Hindlimb muscle (tissue), 1 donor: ENCODE results near the gene EGLN3. TPM values are rescaled to one million over a fixed set of nuclear protein-coding genes. Genes with fewer than 3 reads are reported as not detected.

Source experiments
- DNase-seq: peaks from one replicate; pipeline ENCODE4 v3.0.0-alpha.2; 2013
- polyA plus RNA-seq: library from polyadenylated mRNA; unstranded; fragments of 120-200 nt; gene quantifications from one replicate; pipeline ENCODE4 v1.2.1, GENCODE V29; 2013; ENCODE audit not compliant: insufficient read length

The EGLN3 gene
- polyA plus RNA-seq, 1 donor, result 69.6 TPM

DNA sequence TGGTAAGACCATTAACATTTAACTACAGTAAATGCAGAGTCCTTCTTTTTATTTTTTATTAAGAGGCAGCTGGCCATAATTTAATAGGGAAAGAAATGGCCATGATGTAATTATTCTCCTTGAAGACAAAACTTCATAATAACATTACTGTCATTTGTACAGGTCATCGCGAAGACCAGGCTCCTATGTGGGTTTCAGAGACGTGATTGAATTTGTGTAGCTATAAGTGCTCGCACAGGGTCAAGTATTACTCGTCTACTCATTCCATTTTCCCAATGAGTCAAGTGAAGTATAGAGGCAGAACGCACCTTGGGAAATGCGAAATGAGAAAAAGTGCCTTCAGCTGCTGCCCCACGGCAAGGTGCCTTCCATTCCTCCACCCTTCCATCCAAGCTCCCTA, 40.4 kb downstream of the EGLN3 start:
- DNase-seq, result no peak

DNA sequence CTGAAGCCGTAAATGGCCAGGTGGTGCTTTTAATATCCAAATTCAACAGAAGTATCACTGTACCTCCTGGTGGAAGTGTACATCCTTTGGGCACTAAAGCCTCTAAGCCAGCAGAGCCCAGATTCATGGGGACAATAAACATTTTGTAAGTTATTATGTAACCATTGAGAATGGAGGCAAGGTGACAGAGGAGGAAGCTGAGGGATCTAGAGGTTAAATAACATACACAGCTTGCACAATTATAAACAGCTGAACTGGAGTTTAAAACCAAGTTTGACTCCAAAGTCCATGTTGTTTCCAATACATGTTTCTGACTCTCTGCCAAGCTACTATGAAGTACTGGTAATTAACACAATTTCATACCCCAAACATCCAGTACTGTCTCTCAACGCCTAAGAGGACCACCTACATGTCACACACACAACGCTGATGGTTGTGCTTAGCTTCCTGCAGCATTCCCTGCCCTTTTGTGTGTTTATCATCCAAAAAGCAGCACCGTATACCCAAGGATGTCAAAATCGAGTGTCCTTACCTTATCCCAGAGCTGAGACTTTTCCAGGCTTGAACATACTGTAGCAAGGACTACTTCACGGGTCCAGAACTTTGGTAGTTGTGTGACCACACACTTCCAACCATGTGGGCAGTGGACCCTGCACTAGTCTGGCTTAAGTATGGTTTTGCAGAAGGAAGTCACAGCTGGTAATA, 41.3 kb downstream of the EGLN3 start:
- no peak for DNase-seq

DNA sequence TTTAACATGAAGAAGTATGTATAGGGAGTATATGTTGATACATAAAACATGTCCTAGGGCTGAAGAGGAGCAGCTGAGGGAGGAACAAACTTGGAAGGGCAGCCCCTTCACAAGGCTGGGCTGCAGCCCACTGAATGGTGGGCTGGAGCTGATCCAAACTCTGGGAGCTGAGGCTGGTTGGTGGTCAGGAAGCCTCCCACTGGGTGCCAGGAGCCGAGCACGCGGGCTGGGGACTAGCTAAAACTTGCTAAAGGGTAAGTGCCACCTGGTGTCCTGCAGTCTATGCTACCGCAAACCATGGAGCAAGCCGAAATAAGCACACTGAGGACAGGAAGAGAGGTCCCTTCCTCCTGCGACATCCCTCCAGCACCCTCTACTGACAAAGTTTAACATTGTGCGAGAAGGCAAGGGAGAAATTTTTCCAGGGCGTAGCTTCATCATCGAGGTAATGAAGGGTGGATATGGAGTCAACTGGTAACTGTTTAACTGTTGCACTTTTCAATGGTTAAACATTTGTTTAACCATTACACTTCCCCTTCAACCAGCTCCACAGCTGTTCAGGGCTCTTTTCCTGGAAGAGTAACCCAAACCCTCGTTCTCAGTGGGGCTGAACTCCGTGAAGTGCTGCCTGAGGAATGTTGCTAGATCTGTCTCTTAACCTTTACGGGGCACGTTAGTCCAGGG, 42.2 kb downstream of the EGLN3 start:
- no peak for DNase-seq

DNA sequence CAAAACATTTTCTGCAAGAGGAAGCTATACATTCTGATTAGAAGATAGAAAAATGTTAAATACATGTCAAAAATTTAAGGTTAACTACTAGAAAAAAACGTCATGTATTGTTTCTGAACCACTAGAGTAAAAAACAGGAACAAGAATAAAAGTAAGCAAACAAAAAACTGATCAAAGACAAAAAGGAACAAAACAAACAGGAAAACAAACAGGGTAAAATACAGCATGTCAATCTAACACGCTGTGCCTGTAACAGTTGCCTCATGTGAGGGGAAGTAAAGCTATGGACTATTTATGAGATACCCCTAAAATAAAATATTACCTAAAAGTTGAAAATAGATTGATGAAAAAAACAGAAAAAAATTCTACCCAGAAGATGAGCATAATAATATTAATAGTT, 43.9 kb downstream of the EGLN3 start:
- no peak for DNase-seq

DNA sequence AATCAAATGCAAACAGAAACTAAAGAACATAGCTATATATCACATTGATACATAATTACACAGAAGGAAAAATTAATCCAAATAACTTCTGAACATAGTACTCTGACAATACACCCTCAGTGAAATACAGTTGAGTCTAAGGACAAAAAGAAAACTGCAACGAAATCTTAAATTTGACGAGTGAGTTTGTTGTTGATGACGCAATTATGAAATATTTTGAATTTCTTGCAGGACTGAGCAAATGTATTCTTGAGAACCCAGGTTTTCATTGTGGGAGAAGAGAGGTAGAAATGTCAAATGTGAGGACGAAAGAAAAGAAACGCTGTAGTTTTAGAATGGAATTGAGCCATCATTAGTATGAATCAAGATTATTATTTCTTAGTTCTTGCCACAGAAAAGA, 46.3 kb downstream of the EGLN3 start:
- DNase-seq, result no peak

DNA sequence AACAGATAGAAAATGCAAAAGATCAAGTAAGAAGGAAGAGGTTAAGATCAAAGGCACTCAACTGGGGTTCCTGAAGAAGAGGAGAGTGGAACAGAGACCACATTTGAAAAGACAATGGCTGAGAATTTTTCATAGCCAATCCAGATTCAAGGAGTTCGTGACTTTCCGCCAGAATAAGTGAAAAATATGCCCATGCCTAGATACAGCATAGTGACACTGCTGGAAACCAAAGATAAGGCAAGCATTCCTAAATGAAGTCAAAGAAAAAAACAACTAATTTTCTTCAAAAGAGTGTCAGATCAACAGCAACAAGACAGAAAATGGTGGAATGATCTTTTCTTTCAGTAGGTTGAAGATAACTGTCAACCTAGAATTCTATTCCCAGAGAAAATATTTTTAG, 47.5 kb downstream of the EGLN3 start:
- DNase-seq, result no peak

DNA sequence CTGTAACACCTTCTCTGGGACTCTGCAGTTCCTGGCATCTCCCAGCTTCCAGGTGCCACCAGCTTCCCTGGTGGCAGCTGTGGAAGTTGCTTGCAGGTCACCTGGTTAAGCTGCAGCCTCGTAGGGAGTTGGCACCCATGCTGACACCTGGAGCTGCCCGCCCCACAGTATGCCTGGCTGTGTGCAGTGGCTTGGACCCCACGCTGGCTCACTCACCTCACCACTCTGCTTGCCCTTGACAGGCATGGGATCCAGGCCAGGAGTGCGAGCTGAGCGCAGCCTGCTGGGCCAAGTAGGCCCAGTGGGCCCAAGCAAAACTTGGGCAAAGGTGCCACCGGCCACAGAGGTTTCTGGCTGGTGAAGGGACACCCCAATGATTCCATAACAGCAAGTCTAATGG, 48.5 kb downstream of the EGLN3 start:
- DNase-seq, result no peak

DNA sequence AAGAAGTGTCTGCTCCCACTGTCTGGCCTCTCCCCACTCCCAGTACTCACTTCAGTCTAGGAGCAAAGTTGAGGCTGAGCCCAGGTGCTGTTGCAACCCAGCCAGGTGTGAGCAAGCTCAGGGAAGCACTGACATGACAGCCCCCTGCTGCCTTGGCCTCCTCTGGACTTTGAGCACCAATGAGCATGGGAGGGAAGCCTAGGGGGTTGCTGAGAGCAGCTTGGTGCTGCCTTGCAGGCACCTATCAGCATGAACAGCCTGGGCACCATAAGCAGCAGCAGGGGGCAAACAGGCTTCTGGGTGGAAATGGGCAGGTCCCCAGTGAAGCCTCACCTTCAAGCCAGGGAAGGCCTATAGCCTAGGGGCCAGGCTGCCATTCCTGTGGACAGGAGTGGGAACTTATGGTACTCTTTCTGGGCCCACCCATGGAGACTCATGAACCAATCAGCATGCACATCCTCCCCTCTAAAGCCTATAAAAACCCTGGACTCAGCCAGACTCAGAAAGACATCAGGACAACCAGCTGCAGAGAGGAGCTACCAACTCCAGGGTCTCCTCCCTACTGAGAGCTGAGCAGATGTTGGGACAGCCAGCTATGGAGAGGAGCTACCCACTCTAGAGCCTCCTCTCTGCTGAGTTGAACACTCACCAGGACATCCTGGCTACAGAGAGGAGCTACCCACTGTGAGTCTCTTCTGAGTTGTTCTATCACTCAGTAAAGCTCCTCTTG, 49.3 kb downstream of the EGLN3 start:
- DNase-seq, result no peak

DNA sequence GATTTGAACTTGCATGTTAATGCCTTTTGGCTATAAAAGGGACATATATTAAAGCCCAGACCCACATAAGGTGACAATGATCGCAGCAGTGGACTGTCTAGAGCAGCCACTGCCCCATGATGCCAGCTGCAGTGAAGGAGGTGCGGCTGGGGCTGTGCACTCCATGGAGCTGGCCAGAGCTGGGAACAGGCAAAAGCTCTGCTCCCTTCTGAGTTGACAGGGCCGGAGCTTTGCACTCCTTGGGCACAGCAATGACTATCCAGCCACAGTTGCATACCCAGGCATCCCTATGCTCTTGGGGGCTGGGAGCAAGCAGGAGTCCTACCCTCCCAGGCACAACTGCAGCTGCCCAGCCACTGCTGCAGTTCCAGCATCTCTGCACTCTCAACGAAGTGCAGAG, 50.2 kb downstream of the EGLN3 start:
- DNase-seq, result no peak

DNA sequence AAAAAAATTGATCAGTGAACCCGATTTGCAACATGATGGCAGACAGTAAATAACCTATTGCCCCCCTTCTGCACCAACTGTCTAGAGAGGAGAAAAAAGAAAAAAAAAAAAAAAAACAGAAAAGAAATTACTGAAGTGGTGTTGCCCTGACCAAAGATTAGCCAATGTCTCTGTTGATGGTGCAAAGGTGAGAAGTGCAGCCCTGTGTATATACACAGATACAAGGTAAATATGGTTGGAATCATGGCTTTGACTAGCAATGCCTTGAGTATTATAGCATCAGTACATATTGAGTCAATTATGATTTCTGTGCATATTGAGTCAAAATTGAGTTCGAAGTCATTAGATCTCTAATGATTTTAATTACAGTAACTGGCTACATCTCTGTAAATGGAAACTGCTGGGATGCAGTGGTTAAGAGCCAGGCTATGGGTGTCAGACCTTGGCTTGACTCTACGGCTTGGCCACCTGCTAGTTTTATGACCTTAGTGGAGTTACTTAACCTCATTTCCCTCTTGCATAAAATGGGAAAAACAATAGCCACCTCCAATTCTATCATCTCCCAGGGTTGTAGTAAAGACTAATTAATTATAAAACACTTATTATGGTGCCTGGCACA, 51.0 kb downstream of the EGLN3 start:
- no peak for DNase-seq

DNA sequence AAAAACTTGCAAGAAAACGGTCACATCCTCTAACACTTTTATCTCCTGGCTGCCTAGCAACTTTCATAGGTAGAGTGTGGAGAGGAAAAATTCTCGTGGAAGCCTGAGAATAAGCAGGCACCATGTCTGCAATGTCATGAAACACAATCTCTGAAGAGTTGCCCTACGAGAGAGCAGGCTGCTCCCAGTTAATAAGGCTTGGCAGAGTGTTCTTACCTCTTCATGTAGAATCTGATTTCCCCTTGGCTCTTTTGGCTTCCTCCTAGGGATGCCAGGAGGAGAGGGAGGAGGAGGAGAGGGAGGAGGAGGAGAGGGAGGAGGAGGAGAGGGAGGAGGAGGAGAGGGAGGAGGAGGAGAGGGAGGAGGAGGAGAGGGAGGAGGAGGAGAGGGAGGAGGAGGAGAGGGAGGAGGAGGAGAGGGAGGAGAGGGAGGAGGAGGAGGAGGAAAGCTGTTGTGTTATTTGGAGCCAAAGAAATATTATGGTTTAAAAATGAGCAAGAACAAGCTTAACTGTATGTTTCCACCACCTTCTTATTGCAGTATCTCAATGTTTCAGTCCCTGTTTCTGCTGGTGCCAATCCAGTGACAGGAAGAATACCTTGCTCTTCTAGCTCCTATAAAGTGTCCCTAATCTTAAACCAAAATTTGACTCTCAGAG, 52.9 kb downstream of the EGLN3 start:
- DNase-seq, result no peak

DNA sequence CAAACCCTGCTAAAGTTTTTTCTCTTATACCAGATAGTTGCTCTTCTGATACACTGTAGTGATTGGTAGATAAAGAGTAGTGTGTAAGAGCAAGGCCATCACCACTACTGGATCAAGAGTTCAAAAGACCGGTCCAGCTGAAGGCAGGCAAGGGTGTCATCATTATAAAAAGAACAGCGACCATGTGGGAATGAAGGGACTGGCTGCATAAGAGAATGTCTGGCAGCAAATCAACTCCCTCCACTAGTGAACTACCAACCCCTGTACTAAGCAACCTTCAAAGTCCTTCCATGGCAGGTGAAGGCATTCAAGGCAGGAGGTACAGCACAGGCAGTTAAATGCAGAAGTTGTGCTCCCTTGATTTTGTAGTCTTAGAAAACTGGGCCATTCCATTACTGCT, 53.5 kb downstream of the EGLN3 start:
- no peak for DNase-seq

DNA sequence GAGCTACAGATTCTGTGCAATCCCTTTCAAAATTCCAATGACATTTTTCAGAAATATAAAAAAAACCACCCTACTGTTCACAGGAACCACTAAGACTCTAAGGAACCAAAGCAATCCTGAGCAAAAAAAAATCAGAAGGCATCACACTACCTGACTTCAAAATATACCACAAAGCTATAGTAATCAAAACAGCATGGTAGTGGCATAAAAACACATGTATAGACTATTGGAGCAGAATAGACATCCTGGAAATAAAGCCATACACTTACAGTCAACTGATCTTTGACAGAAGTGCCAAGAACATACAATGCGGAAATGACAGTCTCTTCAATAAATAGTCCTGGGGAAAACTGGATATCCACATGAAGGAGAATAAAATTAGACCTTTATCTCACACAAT, 56.5 kb downstream of the EGLN3 start:
- DNase-seq, result no peak

DNA sequence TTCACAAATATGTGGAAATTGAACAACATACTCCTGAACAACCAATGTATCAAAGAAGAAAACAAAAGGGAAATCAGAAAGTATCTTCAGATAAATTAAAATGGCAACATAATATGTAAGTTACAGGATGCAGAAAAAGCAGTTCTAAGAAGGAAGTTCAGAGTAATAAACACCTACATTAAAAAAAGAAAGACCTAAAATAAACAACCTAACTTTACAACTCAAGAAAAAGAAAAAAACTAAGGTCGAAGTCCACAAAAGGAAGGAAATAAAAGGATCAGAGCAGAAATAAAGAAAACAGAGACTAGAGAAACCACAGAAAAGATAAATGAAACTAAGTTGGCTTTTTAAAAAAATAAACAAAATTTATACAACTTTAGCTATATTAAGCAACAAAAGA, 59.2 kb downstream of the EGLN3 start:
- no peak for DNase-seq

DNA sequence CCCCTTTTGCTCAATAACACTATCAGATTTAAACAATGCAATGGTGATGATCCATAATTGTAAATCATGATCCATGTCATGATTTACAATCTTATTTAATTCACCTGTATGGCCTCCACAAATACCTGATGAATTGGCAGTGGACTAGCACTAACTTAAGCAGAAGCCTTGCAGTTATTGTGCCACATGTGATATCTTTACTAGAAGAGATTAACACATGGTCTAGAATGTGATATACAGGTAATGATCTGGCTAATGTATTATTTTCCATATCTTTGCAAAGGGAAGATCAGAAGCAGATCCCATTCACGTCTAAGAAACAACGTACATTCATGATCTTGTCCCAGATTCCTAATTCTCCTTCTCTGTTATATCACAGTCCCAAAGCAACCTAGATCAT, 66.0 kb downstream of the EGLN3 start:
- no peak for DNase-seq

DNA sequence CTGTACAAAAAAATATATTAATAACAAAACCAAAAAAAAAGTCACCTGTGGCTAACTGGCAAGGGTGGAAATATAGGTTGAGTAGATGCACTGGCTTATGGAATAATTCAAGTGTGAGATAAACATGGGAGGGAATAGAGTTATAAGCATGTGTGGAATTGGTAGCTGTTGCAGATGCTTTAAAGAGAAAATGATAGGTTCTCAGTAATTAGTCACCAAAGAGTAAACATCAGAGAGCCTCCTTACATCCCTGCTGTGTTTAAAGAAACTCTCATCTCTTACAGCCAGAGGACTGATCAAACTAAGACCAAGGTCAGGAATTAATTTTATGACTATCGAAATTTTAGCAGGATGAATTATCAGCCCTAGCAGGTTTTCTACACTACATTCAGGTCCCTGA, 70.5 kb downstream of the EGLN3 start:
- DNase-seq, result no peak

DNA sequence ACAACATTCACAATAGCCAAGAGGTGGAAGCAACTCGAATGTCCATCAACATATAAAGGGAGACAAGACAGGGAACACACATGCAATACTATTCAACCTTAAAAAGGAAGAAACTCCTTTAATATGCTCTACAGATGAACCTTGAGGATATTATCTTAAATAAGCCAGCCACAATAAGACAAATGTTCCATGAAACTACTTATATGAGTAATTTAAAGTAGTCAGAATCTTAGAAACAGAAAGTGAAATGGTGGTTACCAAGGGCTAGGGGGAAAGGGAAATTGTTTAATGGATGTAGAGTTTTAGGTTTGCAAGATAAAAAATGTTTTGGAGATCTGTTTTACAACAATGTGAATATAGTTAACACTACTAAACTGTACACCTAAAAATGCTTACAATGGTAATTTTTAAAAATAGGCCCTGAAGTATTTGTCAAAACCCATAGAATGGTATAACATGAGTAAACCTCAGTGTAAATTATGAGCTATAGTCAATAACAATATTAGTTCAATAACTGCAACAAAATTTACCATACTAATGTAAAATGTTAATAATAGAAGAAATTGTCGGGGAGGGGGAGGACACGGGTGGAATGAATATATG, 71.1 kb downstream of the EGLN3 start:
- no peak for DNase-seq

DNA sequence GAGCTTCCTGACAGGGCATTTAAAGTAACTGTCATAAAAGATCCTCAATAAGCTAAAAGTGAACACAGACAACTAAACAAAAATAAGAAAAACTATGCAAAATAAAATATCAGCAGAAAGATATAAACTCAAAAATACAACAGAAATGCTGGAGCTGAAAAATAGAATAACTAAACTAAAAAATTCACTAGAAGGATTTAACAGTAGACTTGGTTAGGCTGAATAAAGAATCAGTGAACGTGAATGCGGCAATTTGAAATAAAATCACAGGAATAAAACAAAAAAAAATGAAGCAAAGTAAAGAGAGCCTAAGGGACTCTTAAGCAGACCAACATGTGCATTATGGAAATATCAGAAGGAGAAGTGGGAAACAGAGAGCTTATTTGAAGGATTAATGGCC, 74.6 kb downstream of the EGLN3 start:
- no peak for DNase-seq
